Gastrocnemius medialis (tissue), 4 donors: ENCODE data around the gene FBXL5.

ENCODE experiments used
- CTCF ChIP-seq, 5 experiments: fragments of 450-650 bp in 3 of 5; fragments of 200-600 bp in 2 of 5; sonication (generic) in 2 of 5; IDR thresholded peaks in 4 of 5; conservative IDR thresholded peaks in 1 of 5; 1 replicate in 4 of 5; 2 replicates in 1 of 5; pipeline ENCODE4 v1.5.1; 2016 to 2019; ENCODE audit warnings: antibody characterized with exemption in 5 of 5, mild to moderate bottlenecking in 3 of 5, moderate library complexity in 3 of 5
- POLR2A ChIP-seq, 2 donors: fragments of 450-650 bp; IDR thresholded peaks; one replicate each; pipeline ENCODE4 v1.6.1; 2017; ENCODE audit warnings: antibody characterized with exemption in 2 of 2, mild to moderate bottlenecking in 2 of 2, moderate library complexity in 2 of 2

GRCh38 chr4:15653420-15653819 is 1.7 kb downstream of the FBXL5 start:
- TF ChIP-seq CTCF (IDR thresholded peaks at IDR 0.05 in 4 of 5, conservative IDR thresholded peaks at IDR 0.05 in 1 of 5) = no peak
- TF ChIP-seq POLR2A (IDR thresholded peaks at IDR 0.05) = no peak
